ENCODE data around the gene C2orf49.

Gene C2orf49

GRCh38 chr2:105337122-105338019, at the start of gene C2orf49:
Gene C2orf49 (plus strand): TSS chr2:105337540. CDS start chr2:105337588, 48 bp downstream.
- Histone ChIP-seq H3K9ac (ENCODE audit: low read depth, low read length) (peak within 1 kb of the TSS; percentile 83), H3K4me1 (ENCODE audit: insufficient read depth, low read length) (peaks cover 3% of the 10 kb centered on the region; the same call in 1 of the 2 replicates), H3K9me3 (ENCODE audit: control insufficient read depth, insufficient read depth, low read length) (no peaks in the 10 kb centered on the region), H3K36me3 (ENCODE audit: insufficient read depth, low read length) (peaks cover 3% of the 10 kb centered on the region; the same call in 1 of the 2 replicates)

GRCh38 chr2:105287692-105288091, 49.6 kb upstream of the C2orf49 start:
- Histone ChIP-seq H3K9me3 (ENCODE audit: control insufficient read depth, insufficient read depth, low read length) (no peaks in the 10 kb centered on the region), H3K4me1 (ENCODE audit: insufficient read depth, low read length) (no peaks in the 10 kb centered on the region), H3K36me3 (ENCODE audit: insufficient read depth, low read length) (peaks cover 11% of the 10 kb centered on the region), H3K9ac (ENCODE audit: low read depth, low read length) (no peak overlapping the region)

GRCh38 chr2:105288133-105288532, 49.2 kb upstream of the C2orf49 start:
- H3K9me3 ChIP-seq (ENCODE audit: control insufficient read depth, insufficient read depth, low read length) = no peaks in the 10 kb centered on the region
- no peak overlapping the region for H3K9ac ChIP-seq (ENCODE audit: low read depth, low read length)
- peaks cover 11% of the 10 kb centered on the region for H3K36me3 ChIP-seq (ENCODE audit: insufficient read depth, low read length)
- no peaks in the 10 kb centered on the region for H3K4me1 ChIP-seq (ENCODE audit: insufficient read depth, low read length)

GRCh38 chr2:105290981-105291660, 46.2 kb upstream of the C2orf49 start:
- Histone ChIP-seq H3K9me3 (ENCODE audit: control insufficient read depth, insufficient read depth, low read length) (no peaks in the 10 kb centered on the region), H3K4me1 (ENCODE audit: insufficient read depth, low read length) (peaks cover 5% of the 10 kb centered on the region; the same call in 1 of the 2 replicates), H3K9ac (ENCODE audit: low read depth, low read length) (no peak overlapping the region), H3K36me3 (ENCODE audit: insufficient read depth, low read length) (peaks cover 7% of the 10 kb centered on the region; the same call in 1 of the 2 replicates)

GRCh38 chr2:105291981-105292380, 45.4 kb upstream of the C2orf49 start:
- peaks cover 5% of the 10 kb centered on the region; the same call in 1 of the 2 replicates for H3K4me1 ChIP-seq (ENCODE audit: insufficient read depth, low read length)

GRCh38 chr2:105294046-105294445, 43.3 kb upstream of the C2orf49 start:
- Histone ChIP-seq H3K36me3 (ENCODE audit: insufficient read depth, low read length) (peaks cover 2% of the 10 kb centered on the region; the same call in 1 of the 2 replicates), H3K9me3 (ENCODE audit: control insufficient read depth, insufficient read depth, low read length) (no peaks in the 10 kb centered on the region), H3K9ac (ENCODE audit: low read depth, low read length) (no peak overlapping the region), H3K4me1 (ENCODE audit: insufficient read depth, low read length) (peaks cover 5% of the 10 kb centered on the region; the same call in 1 of the 2 replicates)

More at GRCh38 chr2:105291981-105292380, 45.4 kb upstream of the C2orf49 start:
- H3K36me3 ChIP-seq (ENCODE audit: insufficient read depth, low read length) = peaks cover 2% of the 10 kb centered on the region; the same call in 1 of the 2 replicates
- H3K9me3 ChIP-seq (ENCODE audit: control insufficient read depth, insufficient read depth, low read length) = no peaks in the 10 kb centered on the region
- H3K9ac ChIP-seq (ENCODE audit: low read depth, low read length) = no peak overlapping the region

GRCh38 chr2:105294844-105295481, 42.4 kb upstream of the C2orf49 start:
- Histone ChIP-seq H3K9ac (ENCODE audit: low read depth, low read length) (no peak overlapping the region), H3K4me1 (ENCODE audit: insufficient read depth, low read length) (peaks cover 5% of the 10 kb centered on the region; the same call in 1 of the 2 replicates), H3K9me3 (ENCODE audit: control insufficient read depth, insufficient read depth, low read length) (no peaks in the 10 kb centered on the region), H3K36me3 (ENCODE audit: insufficient read depth, low read length) (peaks cover 2% of the 10 kb centered on the region; the same call in 1 of the 2 replicates)

GRCh38 chr2:105296017-105296611, 41.2 kb upstream of the C2orf49 start:
- peaks cover 5% of the 10 kb centered on the region; the same call in 1 of the 2 replicates for H3K4me1 ChIP-seq (ENCODE audit: insufficient read depth, low read length)
- H3K9me3 ChIP-seq (ENCODE audit: control insufficient read depth, insufficient read depth, low read length) = no peaks in the 10 kb centered on the region
- H3K36me3 ChIP-seq (ENCODE audit: insufficient read depth, low read length) = peaks cover 2% of the 10 kb centered on the region; the same call in 1 of the 2 replicates
- H3K9ac ChIP-seq (ENCODE audit: low read depth, low read length) = no peak overlapping the region

- Histone ChIP-seq H3K36me3 (ENCODE audit: insufficient read depth, low read length) (no peaks in the 10 kb centered on the region; the same call in 1 of the 2 replicates), H3K9ac (ENCODE audit: low read depth, low read length) (no peak overlapping the region), H3K4me1 (ENCODE audit: insufficient read depth, low read length) (peaks cover 5% of the 10 kb centered on the region; the same call in 1 of the 2 replicates), H3K9me3 (ENCODE audit: control insufficient read depth, insufficient read depth, low read length) (no peaks in the 10 kb centered on the region)
Measured at GRCh38 chr2:105297216-105297615, 40.1 kb upstream of the C2orf49 start.

GRCh38 chr2:105298017-105298416, 39.3 kb upstream of the C2orf49 start:
- Histone ChIP-seq H3K9ac (ENCODE audit: low read depth, low read length) (no peak overlapping the region), H3K36me3 (ENCODE audit: insufficient read depth, low read length) (no peaks in the 10 kb centered on the region; the same call in 1 of the 2 replicates)

GRCh38 chr2:105299290-105299689, 38.0 kb upstream of the C2orf49 start:
- Histone ChIP-seq H3K4me1 (ENCODE audit: insufficient read depth, low read length) (peaks cover 5% of the 10 kb centered on the region; the same call in 1 of the 2 replicates), H3K9ac (ENCODE audit: low read depth, low read length) (no peak overlapping the region), H3K36me3 (ENCODE audit: insufficient read depth, low read length) (no peaks in the 10 kb centered on the region; the same call in 1 of the 2 replicates), H3K9me3 (ENCODE audit: control insufficient read depth, insufficient read depth, low read length) (no peaks in the 10 kb centered on the region)

More at GRCh38 chr2:105298017-105298416, 39.3 kb upstream of the C2orf49 start:
- Histone ChIP-seq H3K9me3 (ENCODE audit: control insufficient read depth, insufficient read depth, low read length) (no peaks in the 10 kb centered on the region), H3K4me1 (ENCODE audit: insufficient read depth, low read length) (peaks cover 5% of the 10 kb centered on the region; the same call in 1 of the 2 replicates)

GRCh38 chr2:105301646-105302045, 35.7 kb upstream of the C2orf49 start:
- Histone ChIP-seq H3K4me1 (ENCODE audit: insufficient read depth, low read length) (no peaks in the 10 kb centered on the region), H3K9me3 (ENCODE audit: control insufficient read depth, insufficient read depth, low read length) (no peaks in the 10 kb centered on the region), H3K9ac (ENCODE audit: low read depth, low read length) (no peak overlapping the region), H3K36me3 (ENCODE audit: insufficient read depth, low read length) (peaks cover 1% of the 10 kb centered on the region; the same call in 1 of the 2 replicates)

- Histone ChIP-seq H3K9me3 (ENCODE audit: control insufficient read depth, insufficient read depth, low read length) (no peaks in the 10 kb centered on the region), H3K9ac (ENCODE audit: low read depth, low read length) (no peak overlapping the region), H3K4me1 (ENCODE audit: insufficient read depth, low read length) (no peaks in the 10 kb centered on the region), H3K36me3 (ENCODE audit: insufficient read depth, low read length) (peaks cover 9% of the 10 kb centered on the region; the same call in 1 of the 2 replicates)
Measured at GRCh38 chr2:105307146-105307545, 30.2 kb upstream of the C2orf49 start.

Data from ES-I3 (cell line).